GM23248 (cell line): Measurements from ENCODE around the gene LTO1. TPM values are rescaled to one million over a fixed set of nuclear protein-coding genes. Genes with fewer than 3 reads are reported as not detected.

Experiments used
- DNase-seq: peaks from one replicate; pipeline ENCODE4 v3.0.0-alpha.2; 2015
- H2AFZ ChIP-seq: fragments of 200-600 bp; sonication (generic); 2 replicates; pipeline ENCODE4 v1.6.1; 2016; ENCODE audit warnings: antibody characterized with exemption
- H3F3A ChIP-seq: fragments of 200-600 bp; sonication (generic); 2 replicates; pipeline ENCODE4 v1.6.1; 2016; ENCODE audit warnings: mild to moderate bottlenecking, antibody characterized with exemption, mixed run types; ENCODE audit not compliant: insufficient read depth
- H3K27ac ChIP-seq: fragments of 200-600 bp; sonication (generic); 2 replicates; pipeline ENCODE4 v1.5.1; 2016; ENCODE audit warnings: mild to moderate bottlenecking
- H3K27me3 ChIP-seq: fragments of 200-600 bp; sonication (generic); replicated peaks from 2 replicates; pipeline ENCODE4 v1.6.1; 2016; ENCODE audit warnings: mild to moderate bottlenecking; ENCODE audit not compliant: insufficient read depth
- H3K36me3 ChIP-seq: fragments of 200-600 bp; sonication (generic); 2 replicates; pipeline ENCODE4 v1.6.1; 2016; ENCODE audit warnings: low read depth, mild to moderate bottlenecking
- H3K4me1 ChIP-seq: fragments of 200-600 bp; sonication (generic); 2 replicates; pipeline ENCODE4 v1.6.1; 2016; ENCODE audit warnings: mild to moderate bottlenecking; ENCODE audit not compliant: insufficient read depth
- H3K4me2 ChIP-seq: fragments of 200-600 bp; sonication (generic); one replicate; pipeline ENCODE4 v1.6.1; 2016; ENCODE audit warnings: mild to moderate bottlenecking; ENCODE audit not compliant: unreplicated experiment
- H3K4me3 ChIP-seq: fragments of 200-600 bp; sonication (generic); 2 replicates; pipeline ENCODE4 v1.5.1; 2016; ENCODE audit warnings: mild to moderate bottlenecking
- H3K79me2 ChIP-seq: fragments of 200-600 bp; sonication (generic); 2 replicates; pipeline ENCODE4 v1.6.1; 2016; ENCODE audit warnings: mild to moderate bottlenecking; ENCODE audit not compliant: insufficient read depth
- H3K9ac ChIP-seq: fragments of 200-600 bp; sonication (generic); 2 replicates; pipeline ENCODE4 v1.6.1; 2016; ENCODE audit warnings: mild to moderate bottlenecking
- H3K9me2 ChIP-seq: fragments of 200-600 bp; sonication (generic); 2 replicates; pipeline ENCODE4 v1.6.1; 2016; ENCODE audit warnings: mixed run types, mild to moderate bottlenecking, moderate library complexity; ENCODE audit not compliant: insufficient read depth
- H3K9me3 ChIP-seq: fragments of 200-600 bp; sonication (generic); one replicate; pipeline ENCODE4 v1.6.1; 2017; ENCODE audit warnings: low read depth
- H4K20me1 ChIP-seq: fragments of 200-600 bp; sonication (generic); 2 replicates; pipeline ENCODE4 v1.6.0; 2016; ENCODE audit not compliant: insufficient read depth
- EZH2 ChIP-seq: fragments of 200-600 bp; sonication (generic); IDR thresholded peaks from 2 replicates; pipeline ENCODE4 v1.6.1; 2018; ENCODE audit warnings: antibody characterized with exemption, mild to moderate bottlenecking; ENCODE audit not compliant: insufficient read depth, poor library complexity, severe bottlenecking
- EZH2phosphoT487 ChIP-seq: fragments of 200-600 bp; sonication (generic); IDR thresholded peaks from 2 replicates; pipeline ENCODE4 v1.6.1; 2018; ENCODE audit warnings: antibody characterized with exemption, moderate library complexity, mild to moderate bottlenecking, low read depth; ENCODE audit not compliant: insufficient read depth
- WGBS, 2 experiments: methylation state at CpG; one replicate each; pipeline ENCODE4 v1.1.6; 2015 to 2017; ENCODE audit warnings: low lambda C conversion rate in 2 of 2, low coverage in 1 of 2; ENCODE audit errors: missing lambda C conversion rate in 2 of 2; 5-methylcytosine and 5-hydroxymethylcytosine counted together
- in situ Hi-C: fragments of 300-500 bp; cut with MboI; formaldehyde crosslinking; loops from 2 replicates; pipeline ENCODE4 v1.15.0; 2020
- polyA plus RNA-seq: library from polyadenylated mRNA; unstranded; fragments of >200 nt; fragmentation: Nextera tagmentation; extraction: Ambion mirVana; gene quantifications from 2 replicates; pipeline ENCODE4 v1.2.1, GENCODE V29; 2016
- total RNA-seq: library from RNA; depleted of rRNA; stranded (reverse); fragments of >200 nt; shearing (Covaris generic); gene quantifications from 2 replicates; pipeline ENCODE4 v1.2.3, GENCODE V29; 2014

LTO1 gene
- total and polyA plus RNA-seq, 2 experiments from 2014 or later: 20.6 to 26.2 TPM

DNA sequence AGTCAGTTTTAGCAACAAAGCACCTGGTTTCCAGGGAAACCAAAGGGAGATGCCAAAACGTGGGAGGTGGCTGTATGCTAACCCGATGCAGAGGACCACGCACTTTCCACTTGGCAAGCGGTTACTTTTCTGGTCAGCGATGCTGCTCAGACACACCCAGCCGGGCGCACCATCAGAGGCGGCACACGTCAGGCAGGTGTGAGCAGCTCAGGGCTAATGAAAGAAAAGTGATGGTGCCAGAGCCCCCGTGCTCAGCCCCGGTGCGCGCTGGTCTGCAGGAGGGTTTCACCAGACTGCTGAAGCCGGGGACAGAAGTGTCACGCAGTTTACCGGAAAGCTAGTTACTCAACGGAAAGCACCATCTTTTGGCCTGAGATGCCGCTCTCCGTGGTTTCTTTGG lies 5.7 kb downstream of the LTO1 start:
- no peaks in the 10 kb centered on the region for H4K20me1 ChIP-seq
- H3K27me3 ChIP-seq: no peaks in the 10 kb centered on the region
- H3K9ac ChIP-seq: no peak overlapping the region
- 93 to 96% methylated on average over 19 of the region's 19 CpGs for whole genome bisulfite sequencing, 2 experiments
- no peak overlapping the region for H3K27ac ChIP-seq
- no peaks in the 10 kb centered on the region for H3K9me3 ChIP-seq
- H3K36me3 ChIP-seq: peaks cover 16% of the 10 kb centered on the region
- H3K4me2 ChIP-seq: no peak overlapping the region
- TF ChIP-seq EZH2phosphoT487: no peak
- TF ChIP-seq EZH2: no peak
- no peaks in the 10 kb centered on the region for H3K9me2 ChIP-seq
- peaks cover 13% of the 10 kb centered on the region for H3K4me1 ChIP-seq
- H3K4me3 ChIP-seq: no peak overlapping the region
- H2AFZ ChIP-seq: no peak overlapping the region
- peaks cover 24% of the 10 kb centered on the region for H3F3A ChIP-seq
- peaks cover 57% of the 10 kb centered on the region for H3K79me2 ChIP-seq
- in situ Hi-C loops: no loop called here
- no peak for DNase-seq

DNA sequence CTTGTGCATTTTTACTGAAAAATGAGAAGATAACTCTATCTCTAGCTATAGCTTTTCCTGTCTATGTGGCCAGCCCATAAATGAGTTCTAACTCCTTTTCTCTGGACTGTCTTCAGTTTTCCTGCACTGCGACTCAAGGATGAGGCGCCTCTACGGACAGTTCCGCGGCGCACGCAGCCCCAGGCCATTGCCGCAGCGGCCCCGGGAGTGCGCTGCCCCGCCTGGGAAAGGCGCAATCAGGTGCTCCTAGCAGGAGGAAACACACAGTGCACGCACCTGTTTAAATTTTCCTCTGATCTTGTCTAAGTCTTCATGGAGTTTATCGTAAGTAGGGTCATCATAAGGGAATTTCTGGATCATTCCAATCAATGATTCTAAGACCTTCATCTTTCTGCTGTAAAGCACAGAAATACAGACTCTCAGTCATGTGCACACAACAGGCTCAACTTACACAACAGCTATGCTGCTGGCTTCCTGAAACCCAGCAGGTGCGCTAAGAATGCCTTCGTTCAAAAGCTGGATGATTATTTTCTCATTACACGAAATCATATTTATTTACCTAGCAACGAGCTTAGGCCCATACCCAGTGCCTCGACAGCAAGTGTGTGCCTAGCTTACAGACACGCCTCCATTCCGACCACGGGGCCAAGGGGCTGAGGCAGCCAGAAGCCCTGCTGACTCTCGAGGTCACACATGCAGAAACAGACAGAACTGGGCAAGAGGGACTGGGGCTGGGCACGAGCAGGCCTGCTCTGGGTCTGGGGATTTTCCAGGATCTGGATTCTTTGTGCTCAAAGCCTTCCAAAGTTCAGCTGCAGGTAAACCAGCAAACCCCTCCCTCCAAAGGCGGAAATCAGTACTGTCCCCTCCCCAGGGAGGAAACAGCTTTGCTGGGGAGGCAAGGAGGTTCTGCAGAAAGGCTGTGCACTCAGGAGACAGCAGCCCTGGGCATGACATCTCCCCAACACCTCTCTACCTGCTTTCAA lies 7.2 kb downstream of the LTO1 start:
- Histone ChIP-seq H3K27ac (no peak overlapping the region), H3K9me3 (no peaks in the 10 kb centered on the region), H3F3A (peaks cover 17% of the 10 kb centered on the region), H3K9ac (no peak overlapping the region), H3K4me3 (no peak overlapping the region), H3K9me2 (no peaks in the 10 kb centered on the region), H3K4me1 (no peaks in the 10 kb centered on the region; the same call in 1 of the 2 replicates), H2AFZ (no peak overlapping the region), H3K36me3 (peaks cover 16% of the 10 kb centered on the region), H4K20me1 (no peaks in the 10 kb centered on the region), H3K4me2 (no peak overlapping the region), H3K79me2 (peaks cover 42% of the 10 kb centered on the region), H3K27me3 (no peaks in the 10 kb centered on the region)
- 85% methylated on average over 26 of the region's 26 CpGs for WGBS, 2 experiments
- in situ Hi-C loops: no loop called here
- TF ChIP-seq EZH2phosphoT487 (no peak), EZH2 (no peak)
- no peak for DNase-seq

DNA sequence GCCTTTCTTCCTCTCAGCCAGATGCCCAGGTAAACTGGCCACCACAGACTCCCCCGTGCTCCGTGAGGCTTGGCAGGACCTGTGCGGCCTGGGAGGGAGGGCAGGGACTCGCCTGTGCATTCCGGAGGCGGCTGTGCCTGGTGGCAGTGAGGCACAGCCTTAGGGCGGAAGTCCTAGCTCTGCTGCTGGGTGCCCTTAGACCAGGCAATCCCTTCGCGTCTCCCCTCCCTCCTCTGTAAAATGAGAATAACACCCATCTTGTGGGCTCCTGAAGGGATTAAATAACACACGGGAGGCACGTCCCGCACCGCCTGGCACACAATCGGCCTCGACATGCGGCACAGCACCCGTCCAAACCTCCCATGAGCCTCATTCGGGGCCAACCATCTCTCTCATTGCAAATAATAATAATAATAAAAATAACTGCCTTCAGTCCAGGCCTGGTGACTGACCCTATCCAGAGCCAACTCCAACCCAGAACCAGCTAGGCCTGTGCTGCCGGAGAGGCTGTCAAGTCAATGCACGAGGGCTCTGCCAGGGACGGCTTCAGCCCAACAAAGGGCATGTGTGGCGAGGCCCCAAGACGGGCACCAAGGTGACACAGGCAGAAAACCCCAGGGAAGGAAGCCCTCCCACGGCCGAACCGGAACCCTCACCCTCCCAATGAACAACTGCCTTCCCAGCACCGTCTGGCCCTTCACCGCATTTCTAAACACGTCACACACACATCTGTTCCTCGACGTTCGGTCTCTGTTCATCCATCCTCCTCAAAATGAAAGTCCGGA lies 8.2 kb downstream of the LTO1 start:
- DNase-seq: no peak
- Histone ChIP-seq H3K9me2 (no peaks in the 10 kb centered on the region), H3K36me3 (peaks cover 16% of the 10 kb centered on the region), H3K27ac (no peak overlapping the region), H4K20me1 (no peaks in the 10 kb centered on the region), H3K9me3 (no peaks in the 10 kb centered on the region), H3K4me1 (no peaks in the 10 kb centered on the region; the same call in 1 of the 2 replicates), H3F3A (peaks cover 17% of the 10 kb centered on the region), H3K4me3 (no peak overlapping the region), H3K27me3 (no peaks in the 10 kb centered on the region), H3K4me2 (no peak overlapping the region), H2AFZ (no peak overlapping the region), H3K79me2 (peaks cover 32% of the 10 kb centered on the region), H3K9ac (no peak overlapping the region)
- in situ Hi-C loops: no loop called here
- WGBS, 2 experiments: 87 to 90% methylated on average over 30 to 31 of the region's 33 CpGs
- TF ChIP-seq EZH2phosphoT487: no peak
- no peak for TF ChIP-seq EZH2

GRCh38 chr11:69666261-69666660 lies 8.9 kb downstream of the LTO1 start:
- Histone ChIP-seq H3K4me2 (no peak overlapping the region), H3F3A (peaks cover 10% of the 10 kb centered on the region), H3K36me3 (peaks cover 16% of the 10 kb centered on the region), H3K27me3 (no peaks in the 10 kb centered on the region), H3K27ac (no peak overlapping the region), H3K9ac (no peak overlapping the region), H4K20me1 (no peaks in the 10 kb centered on the region), H3K4me3 (no peak overlapping the region), H3K9me2 (no peaks in the 10 kb centered on the region), H3K4me1 (no peaks in the 10 kb centered on the region; the same call in 1 of the 2 replicates), H2AFZ (no peak overlapping the region), H3K9me3 (no peaks in the 10 kb centered on the region), H3K79me2 (peaks cover 30% of the 10 kb centered on the region)
- WGBS, 2 experiments: 93 to 94% methylated on average over 14 of the region's 14 CpGs
- in situ Hi-C loops: no loop called here
- TF ChIP-seq EZH2: no peak
- TF ChIP-seq EZH2phosphoT487: no peak
- DNase-seq: no peak
